ENCODE measurements around the gene TRIM71.
"Not testable (repeated sequence)": the region's sequence is repeated elsewhere in the genome, so short reads cannot be mapped to it uniquely, and the experiment has no call there.

Gene TRIM71

GRCh38 chr3:32891365-32891764, 73.6 kb downstream of the TRIM71 start:
- no peak for DNase-seq (ENCODE audit: low spot score)

GRCh38 chr3:32892625-32893598, 75.1 kb downstream of the TRIM71 start:
- no peak for DNase-seq (ENCODE audit: low spot score)

GRCh38 chr3:32894977-32895376, 77.2 kb downstream of the TRIM71 start:
- DNase-seq (ENCODE audit: low spot score): no peak

- no peak for DNase-seq (ENCODE audit: low spot score)
Measured at GRCh38 chr3:32895701-32896100, 77.9 kb downstream of the TRIM71 start.

- no peak for DNase-seq (ENCODE audit: low spot score)
Measured at GRCh38 chr3:32896143-32896542, 78.3 kb downstream of the TRIM71 start.

- DNase-seq (ENCODE audit: low spot score): no peak
Measured at GRCh38 chr3:32897001-32897601, 79.3 kb downstream of the TRIM71 start.

GRCh38 chr3:32897981-32898623, 80.3 kb downstream of the TRIM71 start:
- no peak for DNase-seq (ENCODE audit: low spot score)

- DNase-seq (ENCODE audit: low spot score): no peak
Measured at GRCh38 chr3:32899265-32899664, 81.5 kb downstream of the TRIM71 start.

- DNase-seq (ENCODE audit: low spot score): no peak
Measured at GRCh38 chr3:32901005-32901932, 83.5 kb downstream of the TRIM71 start.

- not testable (repeated sequence) for DNase-seq (ENCODE audit: low spot score)
Measured at GRCh38 chr3:32902887-32903371, 85.1 kb downstream of the TRIM71 start.

- DNase-seq (ENCODE audit: low spot score): no peak
Measured at GRCh38 chr3:32903953-32904352, 86.2 kb downstream of the TRIM71 start.

GRCh38 chr3:32909999-32910398, 92.2 kb downstream of the TRIM71 start:
- DNase-seq (ENCODE audit: low spot score): no peak

- DNase-seq (ENCODE audit: low spot score): no peak
Measured at GRCh38 chr3:32910954-32911353, 93.2 kb downstream of the TRIM71 start.

- DNase-seq (ENCODE audit: low spot score): no peak
Measured at GRCh38 chr3:32912046-32912445, 94.2 kb downstream of the TRIM71 start.

- peak; percentile 75 for DNase-seq (ENCODE audit: low spot score)
Measured at GRCh38 chr3:32913790-32914446, 96.1 kb downstream of the TRIM71 start.

- no peak for DNase-seq (ENCODE audit: low spot score)
Measured at GRCh38 chr3:32919920-32920319, 102.1 kb downstream of the TRIM71 start.

GRCh38 chr3:32922078-32922477, 104.3 kb downstream of the TRIM71 start:
- DNase-seq (ENCODE audit: low spot score): no peak

GRCh38 chr3:32930161-32930560, 112.4 kb downstream of the TRIM71 start:
- no peak for DNase-seq (ENCODE audit: low spot score)

- DNase-seq (ENCODE audit: low spot score): not testable (repeated sequence)
Measured at GRCh38 chr3:32931273-32931672, 113.5 kb downstream of the TRIM71 start.

GRCh38 chr3:32934150-32934742, 116.4 kb downstream of the TRIM71 start:
- DNase-seq (ENCODE audit: low spot score): peak; percentile 34

- no peak for DNase-seq (ENCODE audit: low spot score)
Measured at GRCh38 chr3:32937331-32937730, 119.5 kb downstream of the TRIM71 start.
